Spinal cord (tissue), 10 donors: Measurements from ENCODE around the gene NIP7. TPM values are rescaled to one million over a fixed set of nuclear protein-coding genes. Genes with fewer than 3 reads are reported as not detected.

ENCODE experiments used
- DNase-seq, 6 donors: peaks; one replicate each; pipeline versions ENCODE4 v3.0.0 to v3.0.0-alpha.2; 2013 to 2015; ENCODE audit warnings: low spot score in 6 of 6, low read depth in 4 of 6
- H3K27ac ChIP-seq: one replicate; pipeline ENCODE4 v1.5.1; 2013; ENCODE audit warnings: low read depth, low read length, control low read depth
- H3K27me3 ChIP-seq: one replicate; pipeline ENCODE4 v1.6.1; 2013; ENCODE audit warnings: low read length; ENCODE audit not compliant: control insufficient read depth, insufficient read depth
- H3K36me3 ChIP-seq: one replicate; pipeline ENCODE4 v1.6.1; 2013; ENCODE audit warnings: low read length; ENCODE audit not compliant: control insufficient read depth, insufficient read depth
- H3K4me1 ChIP-seq: one replicate; pipeline ENCODE4 v1.6.1; 2013; ENCODE audit warnings: low read length; ENCODE audit not compliant: control insufficient read depth, insufficient read depth
- H3K4me3 ChIP-seq: one replicate; pipeline ENCODE4 v1.5.1; 2013; ENCODE audit warnings: low read depth, low read length, control low read depth
- H3K9me3 ChIP-seq: one replicate; pipeline ENCODE4 v1.6.1; 2013; ENCODE audit warnings: low read length; ENCODE audit not compliant: control insufficient read depth, insufficient read depth
- WGBS: methylation state at CpG from one replicate; pipeline ENCODE4 v1.1.5; 2013; ENCODE audit warnings: missing lambda C conversion rate; ENCODE audit not compliant: insufficient coverage; 5-methylcytosine and 5-hydroxymethylcytosine counted together
- polyA plus RNA-seq, 2 donors: library from polyadenylated mRNA; unstranded; fragments of 120-200 nt; gene quantifications; one replicate each; pipeline ENCODE4 v1.2.1, GENCODE V29; 2013; ENCODE audit not compliant: insufficient read length in 2 of 2
- total RNA-seq, 2 donors: library from RNA; depleted of rRNA in 1 of 2; stranded (reverse); fragments of 120-200 nt in 1 of 2; fragments of >200 nt in 1 of 2; gene quantifications; one replicate each; pipeline versions ENCODE4 v1.2.3 to v1.2.4, GENCODE V29; 2013 to 2014
- donor health status: healthy.

Gene NIP7
- total and polyA plus RNA-seq, 4 donors: 15.5 to 19.1 (median 16.6) TPM

DNA sequence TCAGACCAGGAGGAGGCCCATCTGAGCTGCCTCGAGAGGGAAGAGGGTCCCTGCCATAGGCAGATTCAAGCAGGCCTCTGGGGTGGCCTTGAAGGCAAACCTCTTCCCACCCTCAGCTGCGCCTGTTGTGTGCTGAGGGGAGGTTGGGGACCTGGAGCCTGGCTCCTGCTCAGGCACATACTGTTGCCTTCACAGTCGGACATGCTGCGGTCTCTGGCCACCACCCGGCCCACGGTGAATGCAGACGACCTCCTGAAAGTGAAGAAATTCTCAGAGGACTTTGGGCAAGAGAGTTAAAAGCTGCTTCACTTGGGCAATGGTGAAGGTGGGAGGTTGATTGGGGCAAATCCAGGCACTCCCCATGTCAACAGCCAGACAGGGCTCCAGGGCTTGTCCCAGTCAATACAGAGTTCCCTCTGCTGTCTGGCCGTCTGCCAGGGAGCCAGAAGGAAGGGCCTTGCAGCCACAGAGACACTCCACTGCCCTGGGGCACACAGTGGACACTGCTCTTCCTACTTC is 15.5 kb upstream of the NIP7 start:
- H3K27ac ChIP-seq: no peak overlapping the region
- no peak for DNase-seq
- peaks cover 19% of the 10 kb centered on the region for H3K4me1 ChIP-seq
- no peaks in the 10 kb centered on the region for H3K9me3 ChIP-seq
- no peaks in the 10 kb centered on the region for H3K27me3 ChIP-seq
- H3K4me3 ChIP-seq: no peak overlapping the region
- H3K36me3 ChIP-seq: peaks cover 84% of the 10 kb centered on the region
- WGBS: 67% methylated on average over 1 of the region's 8 CpGs

DNA sequence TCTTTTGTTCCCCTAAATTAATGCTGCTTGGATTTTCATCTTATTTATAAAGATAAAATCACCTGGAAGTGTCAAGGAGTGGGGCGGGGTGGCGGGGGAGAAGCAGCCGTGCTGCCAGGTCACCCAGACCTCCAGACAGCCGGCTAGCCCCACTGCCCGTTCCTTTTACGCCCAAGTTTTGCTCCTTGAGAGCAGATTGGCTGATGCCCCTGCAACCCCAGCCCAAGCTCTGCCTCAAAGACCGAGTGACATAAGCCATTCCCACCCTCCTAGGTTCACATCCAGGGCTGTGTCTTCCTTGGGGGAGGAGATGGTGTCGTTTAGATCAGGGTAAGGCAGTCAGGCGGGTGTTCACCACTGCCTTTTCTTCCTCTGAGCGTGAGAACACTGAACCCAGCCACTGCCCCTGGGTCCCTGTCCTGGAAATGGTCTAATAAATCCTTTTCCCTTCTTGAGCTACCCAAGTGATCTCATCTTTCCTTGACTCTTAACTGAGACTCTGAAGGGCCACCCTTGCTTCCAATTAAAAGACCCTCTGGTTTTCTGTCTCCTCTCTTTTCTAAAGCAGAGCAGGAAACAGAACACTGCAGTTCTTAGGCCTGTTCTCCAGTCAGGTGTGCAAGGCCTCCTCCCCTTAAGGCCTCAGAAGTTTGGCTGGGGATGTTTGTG is 14.9 kb upstream of the NIP7 start:
- no peaks in the 10 kb centered on the region for H3K27me3 ChIP-seq
- H3K4me1 ChIP-seq: peaks cover 25% of the 10 kb centered on the region
- no peak overlapping the region for H3K27ac ChIP-seq
- WGBS: 95% methylated on average over 5 of the region's 10 CpGs
- H3K9me3 ChIP-seq: no peaks in the 10 kb centered on the region
- no peak overlapping the region for H3K4me3 ChIP-seq
- no peak for DNase-seq
- peaks cover 82% of the 10 kb centered on the region for H3K36me3 ChIP-seq

DNA sequence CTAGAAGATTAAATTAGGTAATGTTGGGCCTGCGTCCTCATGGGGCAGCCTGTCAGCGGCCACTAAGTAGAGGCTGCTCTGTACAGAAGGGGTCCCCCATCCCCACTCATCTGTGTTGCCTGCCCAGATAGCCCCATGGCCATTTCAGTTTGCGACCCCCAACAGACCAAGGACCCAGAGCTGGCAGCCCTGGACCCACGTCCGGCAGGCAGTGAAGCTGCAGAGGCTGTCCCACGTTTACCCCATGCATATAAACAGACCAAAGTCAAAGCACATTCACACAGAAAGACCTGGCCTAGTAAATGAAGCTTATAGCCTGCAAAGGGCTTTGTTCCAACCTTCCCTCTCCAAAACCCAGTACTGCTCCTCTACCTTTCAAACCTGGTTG is 13.8 kb upstream of the NIP7 start:
- 89% methylated on average over 6 of the region's 6 CpGs for WGBS
- Histone ChIP-seq H3K36me3 (peaks cover 74% of the 10 kb centered on the region), H3K4me1 (peaks cover 28% of the 10 kb centered on the region), H3K27me3 (no peaks in the 10 kb centered on the region), H3K27ac (no peak overlapping the region), H3K9me3 (no peaks in the 10 kb centered on the region), H3K4me3 (no peak overlapping the region)
- DNase-seq: no peak

DNA sequence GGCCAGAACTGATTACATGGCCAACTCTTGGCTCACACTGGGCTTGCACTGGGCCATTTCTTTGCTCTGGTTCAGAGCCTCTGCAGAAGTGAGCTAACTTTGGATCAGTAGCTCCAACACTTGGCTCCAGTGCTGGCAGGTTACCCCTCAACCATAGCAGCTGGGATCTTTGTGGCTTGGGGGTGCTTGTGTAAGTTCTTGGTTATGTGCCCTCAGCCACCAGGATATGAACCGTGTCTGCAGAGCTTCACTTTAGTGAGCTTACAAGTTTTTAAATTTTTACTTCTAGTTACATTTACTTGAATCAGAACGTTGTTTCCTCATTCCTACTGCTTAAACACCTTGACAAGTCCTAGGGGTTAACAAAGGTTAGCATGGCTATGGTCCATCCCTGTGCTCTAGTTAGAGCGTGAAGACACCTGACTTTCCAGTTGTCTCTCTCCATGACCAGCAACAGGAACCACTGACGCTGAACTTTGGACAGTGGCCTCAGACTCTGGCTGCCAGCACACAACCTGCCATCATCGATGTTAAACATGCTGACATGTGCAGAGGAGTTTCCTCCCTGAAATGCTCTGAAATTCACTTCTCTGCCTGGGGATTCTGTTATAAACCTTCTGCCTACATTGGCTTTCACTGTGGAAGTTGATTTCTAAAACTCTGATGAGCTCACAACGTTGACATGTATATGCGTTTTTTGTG is 13.2 kb upstream of the NIP7 start:
- H3K27me3 ChIP-seq: no peaks in the 10 kb centered on the region
- no peak for DNase-seq
- WGBS: 87% methylated on average over 5 of the region's 7 CpGs
- H3K9me3 ChIP-seq: no peaks in the 10 kb centered on the region
- no peak overlapping the region for H3K27ac ChIP-seq
- peaks cover 72% of the 10 kb centered on the region for H3K36me3 ChIP-seq
- H3K4me1 ChIP-seq: peaks cover 34% of the 10 kb centered on the region
- no peak overlapping the region for H3K4me3 ChIP-seq

DNA sequence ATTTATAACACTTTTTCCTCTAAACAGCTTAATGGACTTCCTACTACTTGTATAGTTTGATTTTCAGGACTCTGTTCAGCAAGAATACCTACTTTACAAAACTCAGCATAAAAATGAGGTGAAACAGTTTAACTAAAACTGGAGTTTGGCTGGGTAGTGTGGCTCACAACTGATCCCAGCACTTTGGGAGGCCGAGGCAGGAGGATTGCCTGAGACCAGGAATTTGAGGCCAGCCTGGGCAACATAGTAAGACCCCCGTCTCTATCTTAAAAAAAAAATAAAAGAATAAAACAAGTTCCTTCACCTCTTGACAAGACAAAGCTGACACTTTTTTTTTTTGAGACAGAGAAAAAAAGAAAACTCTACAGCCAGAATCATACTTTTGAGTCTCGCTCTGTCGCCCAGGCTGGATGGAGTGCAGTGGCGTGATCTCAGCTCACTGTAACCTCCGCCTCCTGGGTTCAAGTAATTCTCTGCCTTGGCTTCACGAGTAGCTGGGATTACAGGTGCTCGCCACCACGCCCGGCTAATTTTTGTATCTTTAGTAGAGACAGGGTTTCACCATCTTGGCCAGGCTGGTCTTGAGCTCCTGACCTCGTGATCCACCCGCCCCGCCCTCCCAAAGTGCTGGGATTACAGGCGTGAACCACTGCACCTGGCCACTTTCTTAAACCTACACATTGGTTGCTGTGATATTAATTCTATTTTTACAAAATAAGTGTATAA is 11.8 kb upstream of the NIP7 start:
- 100% methylated on average over 3 of the region's 14 CpGs for WGBS

DNA sequence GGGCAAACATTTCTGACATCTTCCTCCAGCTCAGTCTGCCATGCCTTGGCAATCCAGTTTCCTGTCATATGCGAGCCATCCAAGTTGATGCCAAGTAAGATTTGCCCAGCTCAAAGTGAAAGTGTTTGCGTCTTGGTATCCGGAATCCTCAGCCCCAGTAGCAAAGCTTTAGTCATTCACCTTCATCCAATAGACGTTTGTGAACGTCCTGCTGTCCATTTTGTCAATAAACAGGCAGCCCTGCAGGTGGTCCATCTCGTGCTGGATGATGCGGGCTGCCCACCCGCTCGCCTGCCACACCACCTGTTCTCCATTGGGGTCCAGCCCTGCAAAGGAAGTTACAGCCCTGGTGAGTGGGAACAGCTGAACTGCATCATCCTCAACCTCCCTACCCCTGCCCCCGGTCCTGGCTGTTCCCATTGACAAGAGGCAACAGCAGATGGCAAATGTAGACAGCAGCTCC is 10.7 kb upstream of the NIP7 start:
- 59% methylated on average over 10 of the region's 10 CpGs for WGBS
- Histone ChIP-seq H3K36me3 (peaks cover 66% of the 10 kb centered on the region), H3K4me1 (peaks cover 37% of the 10 kb centered on the region), H3K27me3 (no peaks in the 10 kb centered on the region), H3K4me3 (no peak overlapping the region), H3K27ac (no peak overlapping the region), H3K9me3 (no peaks in the 10 kb centered on the region)
- no peak for DNase-seq

More for the DNA sequence above, 11.8 kb upstream of the NIP7 start:
- Histone ChIP-seq H3K27ac (no peak overlapping the region), H3K4me1 (peaks cover 37% of the 10 kb centered on the region), H3K27me3 (no peaks in the 10 kb centered on the region), H3K36me3 (peaks cover 71% of the 10 kb centered on the region), H3K4me3 (no peak overlapping the region), H3K9me3 (no peaks in the 10 kb centered on the region)
- no peak for DNase-seq

DNA sequence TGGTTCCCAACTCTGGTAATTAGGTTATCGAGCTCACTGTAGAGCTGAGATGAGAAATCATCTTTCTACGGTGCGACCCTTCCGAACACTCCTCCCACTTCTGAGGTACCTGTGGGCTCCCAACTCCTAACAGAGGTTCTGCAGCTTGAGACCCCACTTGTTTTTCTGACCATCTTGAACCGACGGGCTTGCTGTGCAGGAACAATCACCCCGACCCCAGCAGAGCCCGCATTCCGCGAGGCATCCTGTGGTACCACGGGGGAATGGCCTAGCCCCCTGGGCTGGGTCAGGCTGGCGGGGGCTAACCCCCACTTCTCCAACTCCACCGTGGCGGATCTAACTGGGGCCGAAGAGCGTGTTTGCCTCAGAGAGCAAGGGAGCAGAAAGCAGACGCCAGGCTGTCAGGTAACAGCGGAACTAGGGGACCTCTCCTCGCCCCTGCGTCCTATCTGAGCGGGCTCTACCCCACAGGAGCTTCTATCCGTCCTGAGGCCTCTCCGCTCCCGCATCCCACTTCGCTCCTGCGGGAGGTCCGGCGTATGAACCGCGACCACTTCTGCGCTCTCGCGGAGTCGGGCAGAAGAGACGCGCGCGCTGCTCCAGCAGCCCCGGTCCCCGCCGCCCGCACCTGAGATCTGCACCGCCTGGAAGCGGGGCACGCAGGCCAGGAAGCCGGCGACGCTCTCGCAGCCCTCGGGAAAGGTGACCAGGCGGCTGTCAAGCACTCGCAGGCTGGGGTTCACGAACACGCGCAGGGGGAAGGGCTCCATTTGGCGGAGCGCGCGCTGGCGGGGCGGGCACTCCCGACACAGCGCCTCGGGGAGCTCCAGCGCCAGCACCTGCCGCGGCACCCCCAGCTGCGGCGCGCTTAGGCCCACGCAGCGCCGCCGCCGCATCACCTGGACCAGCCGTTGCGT is 9.9 kb upstream of the NIP7 start:
- peaks cover 37% of the 10 kb centered on the region for H3K4me1 ChIP-seq
- peak overlapping the region; percentile 54 for H3K4me3 ChIP-seq
- WGBS: 7% methylated on average over 77 of the region's 77 CpGs
- H3K27me3 ChIP-seq: no peaks in the 10 kb centered on the region
- no peak for DNase-seq
- H3K36me3 ChIP-seq: peaks cover 66% of the 10 kb centered on the region
- H3K27ac ChIP-seq: no peak overlapping the region
- no peaks in the 10 kb centered on the region for H3K9me3 ChIP-seq

DNA sequence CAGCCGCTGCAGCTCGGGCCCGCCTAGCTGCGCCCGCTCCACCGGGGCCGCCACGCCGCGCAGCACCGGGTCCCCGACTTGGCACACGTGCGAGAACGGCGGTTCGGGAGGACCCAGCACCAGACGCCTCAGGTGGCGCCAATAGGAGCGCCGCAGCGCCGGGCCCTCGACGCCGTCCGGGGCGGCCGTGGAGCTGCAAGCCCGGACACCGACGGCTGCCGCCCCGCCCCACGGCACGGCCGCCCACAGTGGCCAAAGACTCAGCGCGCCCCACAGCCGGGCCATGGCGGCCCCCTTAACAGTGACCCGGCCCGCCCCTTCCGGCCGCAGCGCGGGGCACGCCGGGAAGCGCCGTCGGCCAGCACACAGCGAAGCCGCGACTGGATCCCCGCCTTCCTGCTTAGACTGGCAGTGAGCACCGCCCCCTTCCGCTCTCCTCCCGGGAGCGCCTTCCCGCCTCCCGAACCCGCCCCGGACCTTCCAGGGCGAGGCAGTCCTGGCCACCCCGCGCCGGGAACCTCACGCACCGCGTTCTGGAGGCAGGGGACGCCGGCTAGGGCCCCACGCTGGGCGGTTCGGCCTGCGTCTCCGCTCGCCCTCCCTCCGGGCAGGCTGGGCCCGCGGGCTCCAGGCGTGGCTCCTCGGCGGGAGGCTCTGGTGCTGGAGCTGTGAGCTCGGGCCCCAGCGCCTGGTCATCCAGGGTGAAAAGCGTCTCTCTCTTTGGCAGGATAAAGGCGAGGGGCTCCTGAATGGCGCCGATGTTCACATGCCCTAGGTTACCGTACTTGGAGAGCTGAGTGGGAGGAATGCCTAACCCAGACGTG is 9.1 kb upstream of the NIP7 start, which contains the start of gene PDF:
PDF (minus strand) TSS at position 303 of the 824 bp plus-strand sequence; CDS start at position 285, 18 bp downstream.
- Histone ChIP-seq H3K36me3 (peaks cover 66% of the 10 kb centered on the region), H3K4me3 (peak within 1 kb of the TSS; percentile 54), H3K27ac (peak within 1 kb of the TSS; percentile 85), H3K4me1 (peaks cover 37% of the 10 kb centered on the region), H3K9me3 (no peaks in the 10 kb centered on the region), H3K27me3 (no peaks in the 10 kb centered on the region)
- WGBS: under 1% methylated on average over 91 of the region's 93 CpGs
- peak; percentile 72 to 97 (median 88) for DNase-seq
